GM19035 (cell line): ENCODE results near the gene SYT6.

ENCODE experiments used
- ATAC-seq: cut with Tn5 transposase; IDR thresholded peaks from one replicate; pipeline ENCODE4 v1.9.1; 2021; ENCODE audit not compliant: unreplicated experiment

SYT6 gene

DNA sequence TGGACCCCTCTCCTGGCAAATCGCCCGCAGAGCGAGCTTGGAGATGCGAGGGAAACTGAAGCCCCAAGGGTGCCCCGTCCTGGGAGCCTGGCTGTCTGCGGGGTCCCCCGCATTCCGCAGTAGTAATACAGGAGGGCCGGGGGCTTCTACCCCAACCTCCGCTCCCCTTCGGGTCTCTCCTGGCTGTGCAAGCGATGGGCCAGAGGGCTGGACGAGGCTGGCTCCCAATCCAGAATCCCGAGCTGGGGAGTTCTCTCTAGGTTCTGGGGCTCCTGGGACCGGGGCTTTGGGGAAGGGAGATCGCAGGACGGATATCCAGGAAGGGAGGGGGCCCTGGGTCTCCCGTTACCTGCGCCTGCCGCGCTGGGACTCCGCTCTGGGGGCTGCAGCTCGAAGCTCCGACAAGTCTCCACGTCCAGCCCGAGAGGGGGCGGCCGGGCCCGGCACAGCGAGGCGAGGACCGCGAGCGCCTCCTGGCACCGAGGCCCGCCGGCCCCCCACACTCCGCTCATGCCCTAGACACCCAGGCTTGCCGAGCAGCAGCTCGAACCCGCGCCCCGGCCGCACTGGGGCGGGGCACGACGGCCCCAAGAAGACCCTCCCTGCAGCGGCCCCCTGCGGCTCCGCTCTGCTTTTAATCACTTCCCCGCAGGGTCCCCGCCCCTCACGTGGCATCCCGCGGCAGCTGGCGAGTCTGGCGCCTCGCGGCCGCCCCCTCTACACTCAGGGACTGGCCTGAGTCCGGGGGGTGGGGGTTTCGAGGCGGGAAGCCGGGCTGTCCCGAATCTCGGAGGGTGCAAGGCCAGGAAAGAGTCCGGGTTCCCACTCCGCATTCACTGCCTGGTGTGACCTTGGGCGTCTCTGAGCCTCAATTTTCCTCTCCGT, at the start of gene SYT6:
SYT6 (minus strand) TSS at position 609 of the 885 bp plus-strand sequence; CDS start at position 512, 97 bp downstream.
- no peak for ATAC-seq

DNA sequence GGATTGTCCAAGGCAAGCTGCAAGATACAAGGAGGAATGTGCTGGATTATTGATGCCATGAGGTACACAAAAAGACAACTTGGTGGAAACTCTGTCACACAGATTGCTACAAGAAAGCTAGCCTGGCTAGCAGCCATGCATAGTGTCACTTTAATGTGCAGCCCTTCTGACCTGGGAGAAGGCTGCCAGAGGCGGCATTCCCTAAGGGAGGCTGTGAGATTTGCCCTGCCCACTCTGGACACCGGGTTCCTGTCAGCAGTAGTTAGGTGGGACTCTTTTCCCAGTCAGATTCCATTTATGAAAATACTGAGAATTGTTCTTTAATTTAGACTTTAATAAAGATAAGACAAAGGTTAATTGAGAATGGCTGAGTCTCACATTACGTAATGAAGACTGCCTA, 47.8 kb upstream of the SYT6 start:
- no peak for ATAC-seq

- no peak for ATAC-seq
Measured at GRCh38 chr1:114199017-114199594, 45.4 kb upstream of the SYT6 start.

DNA sequence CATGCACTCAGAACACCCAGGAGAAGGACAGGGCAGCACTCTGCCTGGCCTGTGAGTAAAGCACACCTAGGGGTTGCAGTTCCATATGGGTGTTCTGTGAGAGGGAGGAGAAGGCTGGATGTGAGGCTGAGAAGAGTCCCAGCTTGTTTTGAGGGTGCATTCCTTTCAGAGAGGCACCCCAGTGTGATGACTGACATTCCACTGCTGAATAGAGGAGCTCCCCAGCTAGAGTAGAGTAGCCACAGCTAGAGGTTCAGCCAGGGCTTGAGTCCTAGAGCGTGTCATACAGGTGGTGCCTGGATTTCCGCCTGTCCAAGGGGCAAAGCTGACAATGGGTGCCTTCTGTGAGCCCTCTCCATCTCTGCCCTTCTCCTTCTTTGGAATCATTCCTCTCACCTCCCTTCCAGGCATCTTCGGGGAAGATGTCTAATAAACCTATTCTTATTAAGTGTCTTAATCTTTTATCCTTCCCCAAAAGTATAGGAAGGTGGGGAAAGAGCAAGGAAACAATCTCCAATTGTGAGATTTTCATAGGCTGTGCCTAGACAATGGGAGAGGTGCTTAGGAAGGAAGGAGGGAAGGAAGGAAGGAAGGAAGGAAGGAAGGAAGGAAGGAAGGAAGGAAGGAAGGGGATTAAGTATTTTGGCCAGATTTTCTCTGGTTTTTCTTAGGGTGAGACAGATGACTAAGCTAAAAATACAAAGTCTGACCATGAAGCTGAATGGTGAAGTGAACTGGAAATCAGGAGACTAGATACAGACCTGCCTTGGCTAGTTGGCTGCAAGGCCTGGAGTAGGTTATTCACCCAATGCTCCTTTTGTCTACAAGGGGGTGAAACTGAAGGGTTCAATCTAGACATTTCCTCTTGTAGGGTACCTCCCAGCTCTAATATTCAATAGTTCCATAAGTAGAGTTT, 43.6 kb upstream of the SYT6 start:
- no peak for ATAC-seq

- ATAC-seq, result no peak
Measured at GRCh38 chr1:114195819-114196218, 42.1 kb upstream of the SYT6 start.

- ATAC-seq, result no peak
Measured at GRCh38 chr1:114192328-114192727, 38.7 kb upstream of the SYT6 start.

GRCh38 chr1:114189398-114189797, 35.7 kb upstream of the SYT6 start:
- ATAC-seq, result no peak

- ATAC-seq, result no peak
Measured at GRCh38 chr1:114181356-114181755, 27.7 kb upstream of the SYT6 start.

DNA sequence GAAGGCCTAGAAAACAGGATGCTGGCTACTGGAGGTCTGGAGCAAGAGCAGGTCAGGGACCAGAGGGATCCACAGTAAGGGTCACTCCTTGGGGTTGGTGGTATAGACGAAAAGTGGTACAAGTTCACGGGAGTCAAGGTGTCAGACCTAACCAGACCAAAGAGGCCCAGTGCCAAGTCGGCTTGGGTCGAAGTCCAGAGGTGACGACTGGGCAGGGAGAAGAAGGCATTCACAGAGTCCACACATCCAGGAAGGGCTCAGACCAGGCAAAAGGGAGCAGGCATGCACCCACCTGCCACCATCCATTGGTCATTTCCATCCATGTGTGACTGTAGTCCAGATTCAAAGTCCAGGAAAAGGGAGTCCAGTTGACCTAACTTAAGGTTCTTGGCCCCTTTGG, 27.1 kb upstream of the SYT6 start:
- no peak for ATAC-seq

DNA sequence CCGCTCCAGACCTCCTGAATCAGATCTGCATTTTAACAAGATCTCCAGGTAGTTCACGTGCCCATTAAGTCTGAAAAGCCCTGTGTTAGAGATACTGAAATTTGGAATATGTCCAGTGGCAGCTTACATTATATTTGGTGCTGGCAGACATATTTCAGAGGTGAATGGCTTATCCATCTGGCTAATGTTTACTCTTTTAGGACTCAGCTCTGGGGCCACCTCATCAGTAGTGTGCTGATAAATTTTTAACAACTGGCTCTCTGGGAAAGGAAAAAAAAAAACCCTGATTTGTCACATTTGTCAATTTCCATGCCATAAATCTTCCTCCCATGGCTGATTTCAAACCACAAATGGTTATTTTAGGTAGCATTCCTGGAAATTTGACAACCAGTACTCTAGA, 25.3 kb upstream of the SYT6 start:
- no peak for ATAC-seq

- ATAC-seq, result no peak
Measured at GRCh38 chr1:114177282-114177681, 23.6 kb upstream of the SYT6 start.

DNA sequence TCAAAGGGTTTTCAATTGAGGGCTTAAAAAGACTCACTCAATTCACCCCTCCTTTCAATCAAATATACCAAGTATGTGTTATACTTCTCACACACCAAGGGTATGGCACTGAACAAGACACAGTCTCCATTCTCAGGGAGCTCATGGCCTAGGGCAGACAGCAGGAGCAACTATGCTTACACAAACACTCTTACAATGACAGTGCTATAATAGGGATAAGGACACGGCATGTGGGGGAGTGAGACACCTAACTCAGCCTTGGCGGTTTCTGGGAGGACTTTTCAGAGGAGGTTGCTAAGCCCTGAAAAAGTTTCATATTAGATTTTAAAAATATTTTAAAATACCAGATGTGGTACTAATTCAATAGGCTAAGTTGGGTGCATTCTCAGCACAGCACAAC, 22.7 kb upstream of the SYT6 start:
- no peak for ATAC-seq

DNA sequence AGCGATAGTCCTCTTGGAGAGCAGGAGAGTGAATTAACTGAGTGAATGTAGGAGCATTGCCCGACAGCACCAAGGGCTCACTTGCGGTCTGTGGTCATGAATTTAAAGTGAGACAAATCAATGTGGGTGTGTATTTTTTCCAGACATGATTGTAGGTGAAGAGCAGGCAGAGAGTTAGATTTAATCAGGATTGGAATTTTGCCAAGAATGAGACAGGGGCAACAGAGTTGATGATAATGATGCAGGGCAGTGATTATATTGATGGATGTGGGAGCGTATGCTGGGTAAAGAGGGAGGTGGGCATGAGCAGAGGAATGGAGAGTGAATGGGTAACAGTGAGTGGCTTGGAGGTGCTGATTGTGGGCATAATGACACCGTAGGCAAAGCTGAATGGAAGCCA, 20.0 kb upstream of the SYT6 start:
- ATAC-seq, result no peak

DNA sequence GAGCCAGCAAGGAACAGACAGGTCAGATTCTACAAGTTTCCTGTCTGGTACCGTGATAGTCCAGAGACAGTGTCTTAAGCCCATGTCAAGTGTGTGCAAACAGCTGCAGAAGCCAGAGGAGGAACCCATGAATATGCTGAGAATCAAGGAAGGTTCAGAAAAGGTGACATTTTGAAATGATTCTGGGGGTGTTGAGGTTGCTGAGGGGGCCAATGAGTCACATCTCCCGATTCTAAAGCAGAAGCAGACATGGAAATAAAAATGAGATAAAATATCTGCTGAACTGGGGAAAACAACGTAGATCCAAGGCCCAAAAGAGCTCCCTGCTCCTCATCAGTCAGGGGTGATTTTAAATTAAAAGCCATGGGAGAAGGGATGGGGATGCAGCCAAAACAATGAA, 15.8 kb upstream of the SYT6 start:
- no peak for ATAC-seq

DNA sequence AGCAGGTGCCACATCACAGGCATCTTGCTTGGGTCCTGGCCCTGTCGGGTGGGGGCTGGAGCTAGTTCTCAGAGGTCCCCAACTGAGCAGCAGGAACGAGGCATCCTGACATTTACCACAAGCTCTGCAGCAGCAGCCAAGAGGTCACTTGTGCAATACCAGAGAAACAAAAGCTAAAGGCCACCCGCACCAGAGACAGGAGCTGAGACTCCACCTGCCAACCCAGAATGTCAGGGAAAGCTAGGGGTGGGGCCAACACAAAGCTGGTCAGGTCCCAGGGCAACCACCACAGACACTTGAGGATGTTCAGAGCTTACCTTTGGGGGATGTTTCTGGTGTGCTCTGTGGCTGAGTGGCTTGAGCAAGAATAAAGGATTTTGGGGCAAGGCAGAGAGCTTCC, 13.6 kb upstream of the SYT6 start:
- ATAC-seq, result no peak

- ATAC-seq, result no peak
Measured at GRCh38 chr1:114164840-114165543, 11.3 kb upstream of the SYT6 start.

DNA sequence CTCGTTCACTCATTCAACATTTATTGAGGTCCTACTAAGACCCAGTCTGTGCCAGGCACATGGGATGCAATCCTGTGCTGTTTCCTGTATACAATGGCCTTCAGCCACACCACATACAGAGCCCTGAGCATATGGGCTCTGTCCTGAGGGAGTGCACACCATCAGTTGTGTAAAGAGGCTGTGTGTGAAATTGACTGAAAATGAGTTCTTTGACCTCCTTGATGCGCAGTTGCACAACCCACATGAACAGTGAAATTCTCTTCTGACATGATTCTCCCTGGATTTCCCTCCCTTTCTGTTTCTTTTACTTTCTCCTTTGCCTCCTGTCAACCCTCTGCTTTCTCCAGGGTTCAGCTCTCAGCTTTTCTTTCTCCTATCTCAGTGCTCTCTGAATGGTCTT, 6.3 kb upstream of the SYT6 start:
- ATAC-seq, result no peak

DNA sequence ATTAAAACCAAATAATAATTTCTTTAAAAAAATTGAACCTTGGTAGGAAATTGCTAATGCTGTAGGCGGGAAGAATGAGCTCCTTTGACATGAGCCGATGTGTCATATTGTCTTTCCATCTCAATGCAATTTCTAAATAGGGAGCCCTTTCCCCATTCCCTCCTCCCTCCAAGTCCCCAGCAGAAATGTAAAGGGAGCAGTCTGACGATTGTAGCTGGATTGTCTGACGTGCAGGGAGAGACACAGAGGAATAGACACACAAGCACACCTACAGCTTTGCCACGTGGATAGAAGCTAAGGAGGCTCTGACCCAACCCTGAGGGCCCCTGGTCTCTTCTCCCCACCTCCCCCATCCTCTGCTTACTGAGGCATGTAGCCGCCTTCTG, 3.6 kb upstream of the SYT6 start:
- ATAC-seq, result no peak

GRCh38 chr1:114156538-114157274, 3.0 kb upstream of the SYT6 start:
- no peak for ATAC-seq

DNA sequence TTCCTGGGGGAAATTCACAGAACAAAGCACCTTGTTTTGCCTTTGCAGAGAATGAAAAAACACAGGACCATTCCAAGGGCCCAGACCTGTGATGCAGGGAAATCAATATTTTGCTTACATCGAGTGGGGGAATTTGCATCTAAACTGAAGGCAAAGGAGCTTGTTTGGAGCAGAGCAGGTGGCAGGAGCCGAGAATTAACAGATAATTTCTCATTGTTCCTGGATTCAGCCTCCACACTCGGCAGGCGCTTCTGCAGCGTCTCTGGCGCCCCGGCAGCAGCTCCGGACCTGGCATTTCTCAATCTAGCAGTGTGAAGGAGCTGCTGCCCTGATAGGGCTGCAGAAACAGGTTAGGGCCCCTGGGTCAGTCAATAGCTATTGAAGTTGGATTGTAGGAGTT, 2.0 kb upstream of the SYT6 start:
- ATAC-seq, result no peak
